Suprapubic skin (tissue), 3 donors: ENCODE measurements around the gene IFITM10.

Experiments used
- CTCF ChIP-seq, 2 donors: fragments of 200-600 bp in 1 of 2; fragments of 450-650 bp in 1 of 2; sonication (generic) in 1 of 2; IDR thresholded peaks; one replicate each; pipeline ENCODE4 v1.5.1; 2016 to 2019; ENCODE audit warnings: antibody characterized with exemption in 2 of 2, mild to moderate bottlenecking in 1 of 2, moderate library complexity in 1 of 2
- EP300 ChIP-seq: sonication (generic); formaldehyde crosslinking; IDR thresholded peaks from one replicate; pipeline ENCODE4 v1.6.1; 2017; ENCODE audit warnings: antibody characterized with exemption
- POLR2A ChIP-seq, 2 donors: fragments of 450-650 bp; IDR thresholded peaks; one replicate each; pipeline ENCODE4 v1.6.1; 2017; ENCODE audit warnings: antibody characterized with exemption in 2 of 2, mild to moderate bottlenecking in 2 of 2, moderate library complexity in 2 of 2

- TF ChIP-seq CTCF (IDR thresholded peaks at IDR 0.05) (no peak), POLR2A (IDR thresholded peaks at IDR 0.05) (no peak), EP300 (no peak)
Observed at GRCh38 chr11:1690167-1691025, 60.0 kb downstream of the IFITM10 start.
